DOHH2 (cell line): ENCODE data around the gene GFPT1.

ENCODE experiments used
- H3F3A ChIP-seq: fragments of 200-600 bp; sonication (generic), shearing (Covaris generic); 2 replicates; pipeline ENCODE4 v1.6.0; 2016; ENCODE audit warnings: antibody characterized with exemption, mild to moderate bottlenecking; ENCODE audit not compliant: control insufficient read depth, insufficient read depth
- H3K27ac ChIP-seq: fragments of 200-600 bp; sonication (generic); 2 replicates; pipeline ENCODE4 v1.5.1; 2014; ENCODE audit warnings: low read depth, mild to moderate bottlenecking, low read length, moderate library complexity
- H3K27me3 ChIP-seq: fragments of 200-600 bp; sonication (generic); 2 replicates; pipeline ENCODE4 v1.6.1; 2014; ENCODE audit warnings: mild to moderate bottlenecking, low read length, mixed read lengths; ENCODE audit not compliant: control insufficient read depth
- H3K36me3 ChIP-seq: fragments of 200-600 bp; sonication (generic); 2 replicates; pipeline ENCODE4 v1.6.1; 2014; ENCODE audit warnings: mild to moderate bottlenecking, low read length, moderate library complexity, mixed read lengths; ENCODE audit not compliant: control insufficient read depth
- H3K4me1 ChIP-seq: fragments of 200-600 bp; sonication (generic); 2 replicates; pipeline ENCODE4 v1.6.1; 2014; ENCODE audit warnings: mild to moderate bottlenecking, low read length, mixed read lengths; ENCODE audit not compliant: control insufficient read depth
- H3K4me2 ChIP-seq: fragments of 200-600 bp; sonication (generic); 2 replicates; pipeline ENCODE4 v1.6.0; 2014; ENCODE audit warnings: mild to moderate bottlenecking, low read length, moderate library complexity
- H3K4me3 ChIP-seq: fragments of 200-600 bp; sonication (generic); 2 replicates; pipeline ENCODE4 v1.5.1; 2014; ENCODE audit warnings: mild to moderate bottlenecking, low read length, mixed read lengths
- H3K79me2 ChIP-seq: fragments of 200-600 bp; sonication (generic); 2 replicates; pipeline ENCODE4 v1.6.1; 2014; ENCODE audit warnings: mild to moderate bottlenecking, low read length, mixed read lengths; ENCODE audit not compliant: control insufficient read depth
- H3K9me2 ChIP-seq: fragments of 200-600 bp; sonication (generic); replicated peaks from 2 replicates; pipeline ENCODE4 v1.6.1; 2014; ENCODE audit warnings: mild to moderate bottlenecking, low read length, mixed read lengths; ENCODE audit not compliant: control insufficient read depth
- H3K9me3 ChIP-seq: fragments of 200-600 bp; sonication (generic); 2 replicates; pipeline ENCODE4 v1.6.1; 2014; ENCODE audit warnings: antibody characterized with exemption, low read length, mixed read lengths; ENCODE audit not compliant: control insufficient read depth, insufficient read depth
- H4K20me1 ChIP-seq: fragments of 200-600 bp; sonication (generic); 2 replicates; pipeline ENCODE4 v1.6.0; 2014; ENCODE audit warnings: low read depth, mild to moderate bottlenecking, antibody characterized with exemption, low read length, moderate library complexity; ENCODE audit not compliant: control insufficient read depth, insufficient read depth
- EZH2phosphoT487 ChIP-seq: fragments of 200-600 bp; sonication (generic); IDR thresholded peaks from 2 replicates; pipeline ENCODE4 v1.6.1; 2017; ENCODE audit warnings: borderline replicate concordance, mild to moderate bottlenecking, antibody characterized with exemption, low read length, moderate library complexity, mixed read lengths
- TF ChIP-seq, protein P1 (sequence below): fragments of 200-600 bp; sonication (generic); IDR thresholded peaks from one replicate; pipeline ENCODE4 v1.5.1; 2014; ENCODE audit warnings: antibody characterized with exemption, mild to moderate bottlenecking, low read depth, low read length; ENCODE audit not compliant: poor library complexity, severe bottlenecking

The GFPT1 gene

DNA sequence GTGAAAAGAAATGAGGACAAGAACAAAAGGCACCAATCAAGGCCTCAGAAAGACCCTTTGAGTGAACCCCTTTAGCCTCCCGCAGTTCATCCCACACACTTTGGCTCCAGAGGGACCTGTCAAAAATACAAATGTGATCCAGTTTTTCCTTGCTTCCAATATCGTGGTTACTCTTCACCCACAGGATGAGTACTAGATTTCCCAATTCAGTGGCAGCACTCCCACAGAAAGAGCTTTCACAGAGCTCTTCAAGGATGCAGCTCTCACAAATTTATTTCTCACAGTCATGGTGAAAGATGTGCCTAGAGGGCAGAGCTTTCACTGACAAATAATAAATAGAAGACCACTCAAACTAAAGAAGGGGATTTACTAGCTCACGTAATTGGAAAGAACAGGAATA, 3.0 kb upstream of the GFPT1 start:
- Histone ChIP-seq H3K9me3 (no peaks in the 10 kb centered on the region), H3K36me3 (peaks cover 3% of the 10 kb centered on the region; the same call in 1 of the 2 replicates), H3F3A (peaks cover 6% of the 10 kb centered on the region; the same call in 1 of the 2 replicates), H3K27me3 (no peaks in the 10 kb centered on the region), H3K9me2 (no peaks in the 10 kb centered on the region), H3K4me2 (no peak overlapping the region), H3K27ac (no peak overlapping the region), H3K4me1 (peaks cover 24% of the 10 kb centered on the region), H3K4me3 (no peak overlapping the region), H4K20me1 (no peaks in the 10 kb centered on the region), H3K79me2 (peaks cover 23% of the 10 kb centered on the region)
- TF ChIP-seq EZH2phosphoT487, result no peak
- TF ChIP-seq, protein P1, sequence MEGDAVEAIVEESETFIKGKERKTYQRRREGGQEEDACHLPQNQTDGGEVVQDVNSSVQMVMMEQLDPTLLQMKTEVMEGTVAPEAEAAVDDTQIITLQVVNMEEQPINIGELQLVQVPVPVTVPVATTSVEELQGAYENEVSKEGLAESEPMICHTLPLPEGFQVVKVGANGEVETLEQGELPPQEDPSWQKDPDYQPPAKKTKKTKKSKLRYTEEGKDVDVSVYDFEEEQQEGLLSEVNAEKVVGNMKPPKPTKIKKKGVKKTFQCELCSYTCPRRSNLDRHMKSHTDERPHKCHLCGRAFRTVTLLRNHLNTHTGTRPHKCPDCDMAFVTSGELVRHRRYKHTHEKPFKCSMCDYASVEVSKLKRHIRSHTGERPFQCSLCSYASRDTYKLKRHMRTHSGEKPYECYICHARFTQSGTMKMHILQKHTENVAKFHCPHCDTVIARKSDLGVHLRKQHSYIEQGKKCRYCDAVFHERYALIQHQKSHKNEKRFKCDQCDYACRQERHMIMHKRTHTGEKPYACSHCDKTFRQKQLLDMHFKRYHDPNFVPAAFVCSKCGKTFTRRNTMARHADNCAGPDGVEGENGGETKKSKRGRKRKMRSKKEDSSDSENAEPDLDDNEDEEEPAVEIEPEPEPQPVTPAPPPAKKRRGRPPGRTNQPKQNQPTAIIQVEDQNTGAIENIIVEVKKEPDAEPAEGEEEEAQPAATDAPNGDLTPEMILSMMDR, result no peak

DNA sequence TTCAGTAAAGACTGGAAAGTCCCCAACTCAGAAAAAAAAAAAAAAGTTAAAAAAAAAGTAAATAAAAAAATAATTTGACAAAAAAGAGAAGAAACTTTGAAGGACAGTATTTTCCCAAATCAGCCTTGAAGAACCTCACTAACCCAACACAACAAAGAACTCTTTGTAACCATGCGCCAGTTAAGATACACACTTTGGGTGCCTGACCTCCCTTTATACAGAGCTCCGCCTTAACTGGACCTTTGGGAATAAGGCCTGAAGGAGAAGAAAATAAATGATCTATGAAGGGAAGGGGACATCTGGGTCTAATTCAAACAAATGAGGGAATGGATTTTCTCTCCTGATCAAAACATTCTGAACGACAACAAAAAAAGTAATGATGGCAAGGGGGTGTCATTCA, 2.2 kb upstream of the GFPT1 start:
- TF ChIP-seq EZH2phosphoT487, result no peak
- TF ChIP-seq, protein P1, result no peak
- Histone ChIP-seq H3K79me2 (peaks cover 30% of the 10 kb centered on the region), H3F3A (peaks cover 6% of the 10 kb centered on the region; the same call in 1 of the 2 replicates), H3K4me3 (no peak overlapping the region), H3K27me3 (no peaks in the 10 kb centered on the region), H3K36me3 (no peaks in the 10 kb centered on the region), H3K4me2 (no peak overlapping the region), H3K9me3 (no peaks in the 10 kb centered on the region), H4K20me1 (no peaks in the 10 kb centered on the region), H3K4me1 (peaks cover 24% of the 10 kb centered on the region), H3K27ac (no peak overlapping the region), H3K9me2 (no peaks in the 10 kb centered on the region)

DNA sequence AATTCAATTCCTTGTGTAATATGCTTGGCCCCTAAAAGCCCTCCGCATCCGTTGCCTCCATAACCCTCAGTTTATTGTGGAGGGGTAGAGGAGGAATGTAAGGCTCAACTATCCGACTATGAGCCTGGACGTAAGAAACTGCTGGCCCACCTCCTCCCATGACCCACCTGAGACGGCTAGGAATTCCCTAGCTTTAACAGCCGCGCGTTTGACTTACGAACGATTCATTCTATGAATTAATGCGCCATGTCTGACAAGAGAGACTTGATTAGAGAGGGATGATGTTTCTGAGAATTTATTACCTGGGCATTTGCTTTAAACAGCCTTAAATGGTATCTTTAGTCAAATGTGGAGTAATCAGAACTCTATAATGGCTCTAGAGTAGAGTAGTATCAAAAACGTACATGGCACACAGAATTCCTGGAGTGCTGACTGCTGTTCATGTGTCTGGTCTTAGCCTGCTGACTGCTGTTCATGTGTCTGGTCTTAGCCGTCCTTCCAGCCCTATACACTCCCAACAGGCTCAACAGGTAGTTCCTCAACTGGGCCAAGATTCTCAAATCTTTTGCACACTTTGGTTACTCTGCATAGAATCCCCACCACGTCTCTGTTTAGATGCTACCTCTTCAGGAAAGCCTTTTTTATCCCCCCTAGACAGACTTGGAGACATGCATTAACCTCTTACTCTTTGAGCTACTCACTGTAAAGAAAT, 899 bp upstream of the GFPT1 start:
- Histone ChIP-seq H3K9me2 (no peaks in the 10 kb centered on the region), H3K4me1 (peaks cover 27% of the 10 kb centered on the region), H4K20me1 (no peaks in the 10 kb centered on the region), H3K27me3 (no peaks in the 10 kb centered on the region), H3K27ac (no peak overlapping the region), H3F3A (peaks cover 6% of the 10 kb centered on the region; the same call in 1 of the 2 replicates), H3K4me3 (peak overlapping the region; percentile 88), H3K79me2 (peaks cover 42% of the 10 kb centered on the region), H3K4me2 (peak overlapping the region; percentile 83), H3K36me3 (peaks cover 1% of the 10 kb centered on the region; the same call in 1 of the 2 replicates), H3K9me3 (no peaks in the 10 kb centered on the region)
- TF ChIP-seq, protein P1, result no peak
- TF ChIP-seq EZH2phosphoT487, result no peak
